Progenitor cell of endocrine pancreas (in vitro differentiated cells): Measurements from ENCODE around the gene GPX2. TPM values are rescaled to one million over a fixed set of nuclear protein-coding genes. Genes with fewer than 3 reads are reported as not detected.

ENCODE experiments used
- DNase-seq: peaks from one replicate; pipeline ENCODE4 v3.0.0; 2021; ENCODE audit warnings: low spot score; ENCODE audit not compliant: unreplicated experiment
- H3K27ac Mint-ChIP-seq: 2 replicates; pipeline ENCODE4 v1.8.0; 2021; ENCODE audit warnings: mild to moderate bottlenecking, moderate library complexity, mixed read lengths
- H3K27me3 Mint-ChIP-seq: 2 replicates; pipeline ENCODE4 v1.8.0; 2021; ENCODE audit warnings: mixed read lengths
- H3K36me3 Mint-ChIP-seq: 2 replicates; pipeline ENCODE4 v1.8.0; 2022; ENCODE audit warnings: mixed read lengths; ENCODE audit not compliant: insufficient read depth
- H3K4me1 Mint-ChIP-seq: 2 replicates; pipeline ENCODE4 v1.8.0; 2021; ENCODE audit warnings: low read depth, mixed read lengths
- H3K4me3 Mint-ChIP-seq: 2 replicates; pipeline ENCODE4 v1.8.0; 2021; ENCODE audit warnings: low read depth, mild to moderate bottlenecking, moderate library complexity, mixed read lengths
- H3K9me3 Mint-ChIP-seq: 2 replicates; pipeline ENCODE4 v1.8.0; 2021; ENCODE audit warnings: low read depth, mixed read lengths
- total RNA-seq: library from RNA; stranded (reverse); gene quantifications from 2 replicates; pipeline ENCODE4 v1.2.1, GENCODE V29; 2021
- TF ChIP-seq, protein P1 (sequence below): fragments of 200-600 bp; sonication (generic); IDR thresholded peaks from one replicate; pipeline ENCODE4 v1.5.0; 2021; ENCODE audit warnings: antibody characterized with exemption, mild to moderate bottlenecking; ENCODE audit not compliant: unreplicated experiment

The GPX2 gene
- total RNA-seq, 1 donor from 2014 or later: 11.0 TPM

- peaks cover under 1% of the 10 kb centered on the region for H3K36me3 Mint-ChIP-seq
- DNase-seq: no peak
- no peak overlapping the region for H3K4me3 Mint-ChIP-seq
- H3K27ac Mint-ChIP-seq: no peak overlapping the region
- no peaks in the 10 kb centered on the region for H3K27me3 Mint-ChIP-seq
- TF ChIP-seq, protein P1, sequence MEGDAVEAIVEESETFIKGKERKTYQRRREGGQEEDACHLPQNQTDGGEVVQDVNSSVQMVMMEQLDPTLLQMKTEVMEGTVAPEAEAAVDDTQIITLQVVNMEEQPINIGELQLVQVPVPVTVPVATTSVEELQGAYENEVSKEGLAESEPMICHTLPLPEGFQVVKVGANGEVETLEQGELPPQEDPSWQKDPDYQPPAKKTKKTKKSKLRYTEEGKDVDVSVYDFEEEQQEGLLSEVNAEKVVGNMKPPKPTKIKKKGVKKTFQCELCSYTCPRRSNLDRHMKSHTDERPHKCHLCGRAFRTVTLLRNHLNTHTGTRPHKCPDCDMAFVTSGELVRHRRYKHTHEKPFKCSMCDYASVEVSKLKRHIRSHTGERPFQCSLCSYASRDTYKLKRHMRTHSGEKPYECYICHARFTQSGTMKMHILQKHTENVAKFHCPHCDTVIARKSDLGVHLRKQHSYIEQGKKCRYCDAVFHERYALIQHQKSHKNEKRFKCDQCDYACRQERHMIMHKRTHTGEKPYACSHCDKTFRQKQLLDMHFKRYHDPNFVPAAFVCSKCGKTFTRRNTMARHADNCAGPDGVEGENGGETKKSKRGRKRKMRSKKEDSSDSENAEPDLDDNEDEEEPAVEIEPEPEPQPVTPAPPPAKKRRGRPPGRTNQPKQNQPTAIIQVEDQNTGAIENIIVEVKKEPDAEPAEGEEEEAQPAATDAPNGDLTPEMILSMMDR: no peak
- peaks cover 4% of the 10 kb centered on the region for H3K4me1 Mint-ChIP-seq
- no peaks in the 10 kb centered on the region for H3K9me3 Mint-ChIP-seq
These were observed 16.2 kb upstream of the GPX2 start for GRCh38 chr14:64958743-64959142.

- Mint-ChIP-seq H3K9me3 (no peaks in the 10 kb centered on the region), H3K36me3 (no peaks in the 10 kb centered on the region), H3K27me3 (no peaks in the 10 kb centered on the region), H3K27ac (no peak overlapping the region), H3K4me3 (no peak overlapping the region), H3K4me1 (peaks cover 4% of the 10 kb centered on the region)
- TF ChIP-seq, protein P1: no peak
- no peak for DNase-seq
These were observed 15.7 kb upstream of the GPX2 start for GRCh38 chr14:64958201-64958600.

GRCh38 chr14:64956697-64957406 is 14.3 kb upstream of the GPX2 start:
- no peak for DNase-seq
- TF ChIP-seq, protein P1: no peak
- no peak overlapping the region for H3K4me3 Mint-ChIP-seq
- no peaks in the 10 kb centered on the region for H3K36me3 Mint-ChIP-seq
- no peak overlapping the region for H3K27ac Mint-ChIP-seq
- no peaks in the 10 kb centered on the region for H3K27me3 Mint-ChIP-seq
- H3K4me1 Mint-ChIP-seq: peaks cover 4% of the 10 kb centered on the region
- no peaks in the 10 kb centered on the region for H3K9me3 Mint-ChIP-seq

- H3K9me3 Mint-ChIP-seq: no peaks in the 10 kb centered on the region
- no peak for DNase-seq
- H3K27ac Mint-ChIP-seq: no peak overlapping the region
- TF ChIP-seq, protein P1: no peak
- peaks cover 2% of the 10 kb centered on the region for H3K36me3 Mint-ChIP-seq
- peaks cover 4% of the 10 kb centered on the region for H3K4me1 Mint-ChIP-seq
- H3K4me3 Mint-ChIP-seq: no peak overlapping the region
- H3K27me3 Mint-ChIP-seq: no peaks in the 10 kb centered on the region
These were observed 12.8 kb upstream of the GPX2 start for GRCh38 chr14:64955297-64955696.

- Mint-ChIP-seq H3K4me1 (peaks cover 4% of the 10 kb centered on the region), H3K4me3 (no peak overlapping the region), H3K9me3 (no peaks in the 10 kb centered on the region), H3K27ac (no peak overlapping the region), H3K27me3 (no peaks in the 10 kb centered on the region), H3K36me3 (peaks cover 4% of the 10 kb centered on the region)
- TF ChIP-seq, protein P1: no peak
- no peak for DNase-seq
These were observed 12.1 kb upstream of the GPX2 start for GRCh38 chr14:64954491-64955240.
